Left cardiac atrium (tissue), 4 donors: Measurements from ENCODE around the gene RPS3A. TPM values are rescaled to one million over a fixed set of nuclear protein-coding genes. Genes with fewer than 3 reads are reported as not detected.
A peak's percentile ranks its signal among the peaks of the same experiment; 100 is the strongest.
"Not testable (repeated sequence)": the region's sequence is repeated elsewhere in the genome, so short reads cannot be mapped to it uniquely, and the experiment has no call there.

Experiments
- ATAC-seq, 2 donors: fragments of 200-7000 bp; cut with Tn5 transposase; one replicate each; pipeline ENCODE4 v1.9.1; 2020; ENCODE audit warnings: mild to moderate bottlenecking in 2 of 2, moderate library complexity in 2 of 2
- DNase-seq: peaks from one replicate; pipeline ENCODE4 v3.0.0-alpha.2; 2020
- intact Hi-C, 2 donors: fragments of 100-400 bp; cut with DNase I; formaldehyde crosslinking; loops; one replicate each; pipeline versions ENCODE4 v1.14.1 to v1.15.1; 2022 to 2023
- total RNA-seq, 2 donors: library from RNA; stranded (reverse); fragmentation: NEBNext Ultra II Directional; extraction: Animal tissue kit (Norgen Biotek cat#: 25700); gene quantifications; one replicate each; pipeline ENCODE4 v1.2.1, GENCODE V29; 2021
- donor health status: DM: no; HTN: yes; CAD: no.
- donor health status: DM: no; HTN: yes; CAD: no; lungs with severe emphysema.
- donor health status: DM: yes; HTN: yes; CAD: no.
- donor health status: Dilated cardiomyopathy.

The RPS3A gene
- total RNA-seq, 2 donors from 2014 or later: 1,101 to 1,193 TPM

DNA sequence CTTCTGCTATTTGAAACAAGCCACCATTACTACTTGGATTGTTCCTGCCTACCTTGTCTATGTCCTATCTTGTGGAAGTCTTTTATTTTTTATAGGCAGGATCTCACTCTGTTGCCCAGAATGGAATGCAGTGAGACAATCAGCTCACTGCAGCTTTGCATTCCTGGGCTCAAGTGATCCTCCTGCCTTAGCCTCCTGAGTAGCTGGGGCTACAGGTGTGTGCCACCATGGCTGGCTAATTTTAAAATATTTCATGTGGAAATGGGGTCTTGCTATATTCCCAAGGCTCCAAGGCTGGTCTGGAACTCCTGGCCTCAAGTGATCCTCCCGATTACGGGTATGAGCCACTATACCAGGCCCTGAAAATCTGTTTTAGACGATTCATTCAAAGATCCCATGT, 7.6 kb downstream of the RPS3A start:
- no peak for DNase-seq
- ATAC-seq: no peak
- intact Hi-C loops: no loop called here

DNA sequence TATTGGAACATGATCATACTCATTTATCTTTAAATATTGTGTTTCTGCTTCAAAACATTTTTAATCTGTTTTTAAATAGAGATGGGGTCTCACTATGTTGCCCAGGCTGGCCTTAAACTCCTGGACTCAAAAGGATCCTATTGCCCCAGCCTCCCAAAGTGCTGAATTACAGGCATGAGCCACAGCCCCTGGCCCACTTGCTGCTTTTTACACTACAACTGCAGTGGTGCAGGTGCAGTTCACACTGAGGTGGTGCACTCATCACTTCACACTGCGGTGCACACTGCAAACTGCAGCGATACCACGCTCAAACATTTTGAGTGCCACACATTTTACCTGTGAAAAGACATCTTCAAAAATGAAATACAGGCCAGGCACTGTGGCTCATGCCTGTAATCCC, 10.8 kb downstream of the RPS3A start:
- no peak for ATAC-seq
- DNase-seq: no peak
- intact Hi-C loops: no loop called here

DNA sequence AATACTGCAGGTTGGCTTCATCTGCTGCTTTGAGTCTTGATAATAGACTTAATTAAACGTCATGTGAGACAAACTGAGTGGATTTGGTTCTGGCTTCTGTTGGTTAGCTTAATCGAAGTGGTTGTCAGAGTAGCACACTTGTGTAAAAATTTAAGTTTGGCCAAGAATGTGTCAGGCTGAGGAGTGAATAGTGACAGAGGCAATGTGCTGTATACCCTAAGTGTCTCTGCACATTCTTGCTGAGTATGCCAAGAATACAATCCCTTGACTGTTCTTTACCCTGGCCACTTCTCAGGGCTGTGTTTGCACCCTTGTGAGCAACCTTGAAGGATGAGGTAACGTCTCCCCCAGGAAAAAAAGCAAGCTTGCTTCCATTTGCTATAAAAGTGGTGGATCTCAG, 14.9 kb downstream of the RPS3A start:
- intact Hi-C loops: no loop called here
- ATAC-seq: peak; percentile 73 to 80
- DNase-seq: no peak

DNA sequence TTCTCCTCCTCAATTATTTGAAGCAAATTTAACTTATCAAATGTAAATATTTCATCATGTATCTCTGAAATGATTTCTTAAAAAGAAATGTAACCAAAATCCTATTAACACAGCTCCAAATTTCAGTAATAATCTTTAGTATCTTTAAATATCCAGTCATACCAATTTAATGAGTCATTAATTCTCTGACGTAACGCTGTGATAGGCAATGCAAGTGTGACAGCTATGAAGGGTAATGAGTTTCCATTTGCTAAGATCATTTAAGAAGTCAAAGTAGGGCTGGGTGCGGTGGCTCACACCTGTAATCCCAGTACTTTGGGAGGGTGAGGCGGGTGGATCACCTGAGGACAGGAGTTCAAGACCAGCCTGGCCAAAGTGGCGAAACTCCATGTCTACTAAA, 15.6 kb downstream of the RPS3A start:
- intact Hi-C loops: no loop called here
- ATAC-seq: peak in 1 of 2 donors; percentile 18
- no peak for DNase-seq

DNA sequence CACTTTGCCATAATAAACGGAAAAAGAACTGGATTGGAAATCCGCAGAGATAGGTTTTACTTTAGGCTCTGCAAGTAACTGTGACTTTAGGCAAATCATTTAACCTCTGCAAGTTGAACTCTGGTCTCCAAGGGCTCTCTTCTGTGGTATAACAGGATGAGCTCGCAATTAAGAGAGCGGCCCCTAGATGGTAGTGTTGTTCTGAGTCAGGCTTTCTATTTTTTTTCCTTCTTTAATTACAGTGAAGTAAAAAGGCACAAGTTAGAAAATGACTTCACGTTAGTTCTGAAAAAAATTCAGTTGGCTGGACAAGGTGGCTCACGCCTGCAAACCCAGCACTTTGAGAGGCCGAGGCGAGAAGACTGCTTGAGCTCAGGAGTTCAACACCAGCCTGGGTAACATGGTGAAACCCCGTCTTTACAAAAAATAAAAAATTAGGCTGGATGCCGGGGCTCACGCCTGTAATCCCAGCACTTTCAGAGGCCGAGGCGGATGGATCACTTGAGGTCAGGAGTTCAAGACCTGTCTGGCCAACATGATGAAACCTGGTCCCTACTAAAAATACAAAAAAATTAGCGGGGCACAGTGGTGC, 18.0 kb downstream of the RPS3A start:
- DNase-seq (peak; percentile 42), ATAC-seq (peak; percentile 59 to 64)
- intact Hi-C loops: loop anchor here in 1 of 2 donors (2.0 kb wide), 1 partner anchor 245 kb away; no protein-coding TSS in a partner anchor

DNA sequence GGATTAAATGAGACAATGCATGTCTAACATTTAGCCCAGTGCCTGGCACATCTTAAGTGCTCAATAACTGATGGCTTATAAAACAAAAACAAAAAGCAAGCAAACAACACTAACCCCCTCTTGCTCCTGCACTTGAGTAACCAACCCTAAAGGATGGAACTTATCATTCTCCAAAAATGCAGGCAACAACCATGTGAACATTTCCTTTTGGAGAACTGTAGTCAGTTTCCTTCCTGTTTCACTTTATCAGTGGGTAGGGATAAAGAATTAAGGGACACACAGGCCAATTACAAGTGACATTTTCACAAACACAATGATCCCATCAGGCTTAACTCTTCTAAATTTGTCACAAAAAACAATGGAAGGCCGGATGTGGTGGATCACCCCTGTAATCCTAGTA, 30.4 kb downstream of the RPS3A start:
- DNase-seq (no peak), ATAC-seq (no peak)
- intact Hi-C loops: no loop called here

DNA sequence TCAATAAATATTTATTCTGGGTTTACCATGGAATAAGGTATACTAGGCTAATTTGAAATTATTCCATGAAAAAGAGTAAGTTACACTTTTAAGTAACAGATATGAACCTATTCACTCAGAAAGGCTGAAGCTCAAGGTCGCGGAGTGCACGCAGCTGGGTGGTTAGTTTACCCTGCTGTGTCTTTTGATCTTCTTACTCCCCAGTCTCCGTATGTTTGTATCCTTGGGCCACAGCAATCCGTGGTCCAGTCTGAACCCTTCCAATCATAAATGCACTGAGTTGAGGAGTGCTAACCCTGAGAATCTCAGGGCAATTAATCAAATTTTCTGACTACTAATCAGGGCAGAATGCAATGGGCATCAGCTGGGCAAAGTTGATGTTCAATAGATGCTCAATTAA, 33.9 kb downstream of the RPS3A start:
- ATAC-seq (no peak), DNase-seq (no peak)
- intact Hi-C loops: no loop called here

DNA sequence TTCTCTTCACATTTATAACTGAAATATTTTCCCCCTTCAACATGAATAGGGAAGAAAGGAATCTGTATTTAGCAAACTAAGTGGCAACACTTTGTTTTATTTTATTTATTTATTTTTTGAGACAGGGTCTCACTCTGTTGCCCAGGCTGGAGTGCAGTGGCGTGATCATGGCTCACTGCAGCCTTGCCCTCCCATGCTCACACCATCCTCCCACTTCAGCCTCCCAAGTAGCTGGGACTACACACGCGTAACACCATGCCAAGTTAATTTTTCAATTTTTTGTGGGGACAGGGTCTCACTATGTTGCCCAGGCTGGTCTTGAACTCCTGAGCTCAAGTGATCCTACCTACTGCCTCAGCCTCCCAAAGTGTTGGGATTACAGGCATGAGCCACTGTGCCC, 36.6 kb downstream of the RPS3A start:
- DNase-seq, intact Hi-C loops, ATAC-seq: not testable (repeated sequence)

DNA sequence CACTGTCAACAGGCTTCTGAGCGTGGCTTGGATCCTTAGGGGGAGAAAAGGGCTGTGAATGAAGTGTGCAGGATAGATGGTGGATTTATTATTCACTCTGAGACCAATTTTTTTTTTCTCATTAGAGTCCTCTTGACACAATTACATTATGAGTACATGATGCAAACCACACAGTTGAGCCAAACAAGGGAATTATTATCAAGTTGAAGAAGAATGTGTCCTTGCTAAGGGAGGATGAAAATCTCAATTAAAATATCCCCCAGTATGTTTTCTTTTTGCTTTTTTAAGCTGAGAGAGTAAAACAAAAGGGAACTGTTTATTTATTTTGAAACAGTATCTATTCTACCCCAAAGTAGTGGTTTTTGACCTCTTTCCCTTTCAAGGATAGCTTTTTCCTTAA, 40.4 kb downstream of the RPS3A start:
- DNase-seq (no peak), ATAC-seq (no peak)
- intact Hi-C loops: loop anchor here in 1 of 2 donors (10.0 kb wide), 1 partner anchor 205 kb away; no protein-coding TSS in a partner anchor

DNA sequence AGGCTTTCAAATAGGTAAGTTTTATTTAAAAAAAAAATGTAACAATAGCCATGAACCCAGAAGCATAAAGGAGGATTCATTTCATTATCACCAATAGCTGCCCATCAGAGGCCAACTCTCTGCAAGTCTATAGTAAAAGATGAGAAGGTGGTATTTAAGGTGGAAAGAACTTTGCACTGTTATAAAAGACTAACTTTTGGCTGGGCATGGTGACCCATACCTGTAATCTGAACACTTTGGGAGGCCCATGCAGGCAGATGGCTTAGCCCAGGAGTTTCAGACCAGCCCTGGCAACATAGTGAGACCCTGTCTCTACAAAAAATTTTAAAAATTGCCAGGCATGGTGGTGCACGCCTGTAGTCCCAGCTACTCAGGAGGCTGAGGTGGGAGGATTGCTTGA, 43.3 kb downstream of the RPS3A start:
- intact Hi-C loops: loop anchor here in 1 of 2 donors (10.0 kb wide), 1 partner anchor 202 kb away; no protein-coding TSS in a partner anchor
- no peak for DNase-seq
- no peak for ATAC-seq

DNA sequence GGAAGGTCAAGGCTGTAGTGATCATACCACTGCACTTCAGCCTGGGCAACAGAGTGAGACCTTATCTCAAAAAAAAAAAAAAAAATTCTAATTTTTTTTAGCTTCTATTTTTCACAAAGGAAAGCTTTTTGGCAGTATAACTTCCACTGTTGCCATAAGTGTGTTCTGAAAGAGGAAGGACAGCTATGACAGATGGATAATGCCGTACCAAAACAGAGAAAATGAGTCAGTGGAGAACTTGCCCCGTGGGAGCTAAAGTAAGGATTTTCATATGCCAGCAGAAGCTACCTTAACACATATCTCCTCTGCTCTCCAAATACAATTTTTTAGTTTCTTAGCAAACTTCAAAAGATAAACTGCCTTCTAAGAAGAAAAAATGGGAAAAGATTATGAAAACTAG, 43.7 kb downstream of the RPS3A start:
- intact Hi-C loops: loop anchor here in 1 of 2 donors (10.0 kb wide), 1 partner anchor 202 kb away; no protein-coding TSS in a partner anchor
- no peak for ATAC-seq
- no peak for DNase-seq

DNA sequence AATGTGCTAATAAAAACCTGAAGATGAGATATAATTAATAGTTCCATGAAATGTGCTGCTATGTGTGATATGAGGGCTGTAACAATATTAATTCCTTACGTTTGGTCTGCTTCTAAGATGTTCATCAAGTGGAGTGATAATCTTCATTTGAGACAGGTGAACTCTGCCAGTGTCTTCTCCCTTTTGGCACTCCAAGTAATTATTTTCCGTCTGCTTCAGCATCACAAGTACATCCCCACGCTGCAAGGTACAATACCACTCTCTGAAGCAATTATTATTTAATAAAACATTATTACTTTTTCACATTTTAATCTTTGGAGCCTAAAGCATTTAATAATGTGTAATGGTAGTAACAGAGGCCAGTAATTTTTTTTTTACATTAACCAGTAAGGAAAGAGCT, 44.4 kb downstream of the RPS3A start:
- intact Hi-C loops: loop anchor here in 1 of 2 donors (10.0 kb wide), 1 partner anchor 201 kb away; no protein-coding TSS in a partner anchor
- no peak for DNase-seq
- no peak for ATAC-seq

DNA sequence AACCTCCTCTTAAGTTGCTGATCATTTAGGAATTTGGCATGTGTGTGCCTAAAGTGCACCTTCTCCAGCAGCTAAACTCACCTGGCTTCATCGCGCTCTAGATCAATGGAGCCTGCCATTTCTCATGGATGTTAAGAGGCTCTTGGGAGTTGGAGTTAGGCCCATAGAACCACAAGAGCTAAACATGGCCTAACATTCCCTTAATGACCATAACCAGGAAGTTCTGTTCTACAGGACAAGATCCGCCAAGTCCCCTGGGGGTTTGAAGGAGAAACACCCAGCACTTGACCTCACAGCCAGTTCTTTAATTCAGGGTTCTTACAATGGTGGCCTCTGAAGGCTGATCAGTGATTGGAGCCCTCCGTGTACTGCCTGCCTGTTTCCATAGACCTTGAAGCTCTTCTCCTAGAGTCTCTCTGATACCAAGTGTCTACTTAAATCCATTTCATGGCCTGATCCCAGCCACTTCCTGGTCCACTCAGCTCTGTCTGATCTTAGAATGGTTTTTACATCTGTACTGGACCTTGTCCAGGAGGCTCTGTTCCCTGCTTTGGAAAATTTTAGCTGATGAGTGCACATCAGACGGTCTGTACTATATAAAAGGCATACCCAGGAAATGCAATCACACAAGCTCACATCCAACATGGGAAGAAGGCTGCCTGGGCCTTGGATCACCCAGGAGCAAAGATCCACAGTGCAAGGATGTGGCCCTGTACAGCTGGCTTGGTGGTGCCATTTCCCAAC, 45.1 kb downstream of the RPS3A start:
- peak in 1 of 2 donors; percentile 63 for ATAC-seq
- intact Hi-C loops: loop anchor here in 1 of 2 donors (10.0 kb wide), 1 partner anchor 200 kb away; no protein-coding TSS in a partner anchor
- no peak for DNase-seq

DNA sequence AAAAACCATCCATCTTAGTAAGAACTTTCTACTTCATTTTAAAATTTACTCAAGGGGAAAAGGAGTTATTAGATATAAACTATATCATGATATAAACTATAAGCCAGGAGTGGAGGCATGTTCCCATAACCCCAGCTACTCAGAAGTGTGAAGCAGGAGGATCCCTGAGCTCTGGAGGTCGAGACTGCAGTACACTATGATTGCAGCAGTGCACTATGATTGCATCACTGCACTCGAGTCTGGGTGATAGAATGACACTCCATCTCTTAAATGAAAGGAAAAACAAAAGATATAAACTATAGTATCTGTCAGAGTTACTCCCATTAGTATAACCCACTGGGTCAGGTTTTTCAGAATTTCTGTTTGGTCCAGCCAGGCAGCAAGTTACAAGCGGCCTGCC, 47.6 kb downstream of the RPS3A start:
- ATAC-seq (no peak), DNase-seq (no peak)
- intact Hi-C loops: loop anchor here in 1 of 2 donors (10.0 kb wide), 1 partner anchor 198 kb away; no protein-coding TSS in a partner anchor

DNA sequence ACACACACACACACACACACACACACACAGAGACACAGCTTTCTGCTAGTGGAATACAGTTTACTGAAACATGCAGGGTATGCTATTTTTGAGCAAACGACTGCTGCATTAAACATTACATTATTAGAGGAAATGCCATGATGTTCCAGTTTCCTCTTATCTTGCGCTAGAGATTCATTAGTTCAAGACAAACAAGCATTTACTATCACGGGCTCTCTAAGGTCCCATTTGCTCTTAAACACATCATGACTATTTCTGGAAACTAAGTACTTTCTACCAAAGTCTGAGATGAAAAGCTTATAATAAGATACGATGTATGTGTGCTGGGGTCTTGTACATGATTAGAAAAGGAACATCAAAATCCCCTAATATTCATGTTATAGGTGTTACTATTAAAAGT, 48.8 kb downstream of the RPS3A start:
- ATAC-seq (no peak), DNase-seq (no peak)
- intact Hi-C loops: loop anchor here in 1 of 2 donors (10.0 kb wide), 1 partner anchor 197 kb away; no protein-coding TSS in a partner anchor

DNA sequence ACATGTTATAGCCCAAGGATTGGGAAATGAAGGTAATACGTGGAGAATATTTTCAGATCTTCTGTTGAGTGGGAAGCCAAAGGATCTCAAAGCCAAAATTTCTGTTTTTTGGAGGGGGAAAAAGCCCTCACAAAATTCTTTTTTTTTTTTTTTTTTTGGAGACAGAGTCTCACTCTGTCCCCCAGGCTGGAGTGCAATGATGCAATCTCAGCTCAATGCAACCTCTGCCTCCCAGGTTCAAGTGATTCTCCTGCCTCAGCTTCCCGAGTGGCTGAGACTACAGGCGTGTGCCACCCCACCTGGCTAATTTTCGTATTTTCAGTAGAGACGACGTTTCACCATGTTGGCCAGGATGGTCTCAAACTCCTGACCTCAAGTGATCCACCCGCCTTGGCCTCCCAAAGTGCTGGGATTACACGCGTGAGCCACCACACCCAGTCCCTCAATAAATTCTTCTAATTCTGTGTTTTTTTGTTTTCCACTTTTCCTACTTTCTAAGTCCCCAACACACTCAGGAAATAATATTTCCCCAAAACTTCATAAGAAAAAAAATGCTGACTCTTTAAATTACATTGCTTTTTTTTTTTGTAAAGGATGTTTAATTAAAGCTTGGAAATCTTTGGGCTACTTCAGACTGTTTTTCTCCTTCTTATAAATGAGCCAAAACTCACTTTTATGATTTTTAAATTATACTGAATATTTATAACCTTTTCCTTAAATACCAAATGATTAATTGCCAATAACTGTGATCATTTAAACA, 51.6 kb downstream of the RPS3A start:
- no peak for ATAC-seq
- intact Hi-C loops: no loop called here
- no peak for DNase-seq

DNA sequence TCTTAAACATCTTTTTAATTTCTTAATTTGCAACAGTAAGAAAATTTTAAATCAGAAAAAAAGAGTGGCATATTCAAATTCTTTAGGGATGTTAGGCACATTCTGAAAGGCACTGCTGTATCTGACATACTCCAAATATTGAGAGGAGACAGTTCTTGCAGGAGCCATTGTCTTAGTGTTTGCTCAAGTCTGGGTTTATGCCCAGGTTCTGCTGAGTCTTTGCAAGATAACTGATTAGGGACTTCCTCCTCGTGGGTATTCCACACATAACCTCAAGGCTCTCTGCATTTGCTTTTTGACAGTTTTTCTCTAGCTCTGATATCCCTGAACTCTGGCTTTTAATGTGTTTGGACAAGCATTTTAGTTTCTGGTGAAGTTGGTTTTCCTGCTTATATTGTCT, 52.6 kb downstream of the RPS3A start:
- DNase-seq (no peak), ATAC-seq (no peak)
- intact Hi-C loops: no loop called here

DNA sequence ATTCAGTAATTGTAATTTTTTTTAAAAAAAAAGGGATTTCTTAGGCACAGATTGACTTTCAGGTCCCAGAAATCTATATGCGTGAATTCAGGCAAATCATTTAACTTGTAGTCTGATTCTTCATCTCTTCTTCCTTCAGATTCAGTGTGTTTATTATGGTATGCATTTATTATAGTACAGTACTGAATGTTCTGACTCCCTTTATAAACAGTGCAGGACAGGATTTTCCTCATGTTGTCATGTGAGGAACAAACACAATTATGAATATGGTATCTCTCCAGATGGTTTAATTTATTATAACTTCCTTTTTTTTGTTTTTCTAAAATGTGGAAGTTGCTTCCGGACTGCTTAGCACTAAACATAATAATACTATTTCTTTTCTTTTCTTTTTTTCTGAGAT, 54.2 kb downstream of the RPS3A start:
- DNase-seq: no peak
- intact Hi-C loops: no loop called here
- no peak for ATAC-seq
